ENCODE data around the gene EIF6.

DNA sequence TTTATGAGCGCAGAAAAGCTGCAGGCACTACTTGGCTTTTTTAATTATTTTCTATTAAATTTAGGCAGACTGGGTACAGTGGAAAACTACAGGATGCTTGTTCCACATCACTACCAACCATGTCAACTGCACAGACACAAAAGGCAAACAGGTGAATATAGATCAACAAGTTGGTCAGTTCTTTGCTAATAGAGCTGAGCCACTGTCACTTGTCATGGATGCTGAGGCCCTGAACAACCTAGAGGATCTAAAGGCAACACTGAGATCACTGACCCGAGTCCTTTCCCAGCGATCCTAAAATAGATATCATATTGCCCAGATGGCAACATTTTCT lies 42.1 kb upstream of the EIF6 start:
- TF ChIP-seq, protein P1, sequence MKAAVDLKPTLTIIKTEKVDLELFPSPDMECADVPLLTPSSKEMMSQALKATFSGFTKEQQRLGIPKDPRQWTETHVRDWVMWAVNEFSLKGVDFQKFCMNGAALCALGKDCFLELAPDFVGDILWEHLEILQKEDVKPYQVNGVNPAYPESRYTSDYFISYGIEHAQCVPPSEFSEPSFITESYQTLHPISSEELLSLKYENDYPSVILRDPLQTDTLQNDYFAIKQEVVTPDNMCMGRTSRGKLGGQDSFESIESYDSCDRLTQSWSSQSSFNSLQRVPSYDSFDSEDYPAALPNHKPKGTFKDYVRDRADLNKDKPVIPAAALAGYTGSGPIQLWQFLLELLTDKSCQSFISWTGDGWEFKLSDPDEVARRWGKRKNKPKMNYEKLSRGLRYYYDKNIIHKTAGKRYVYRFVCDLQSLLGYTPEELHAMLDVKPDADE (conservative IDR thresholded peaks at IDR 0.05; ENCODE audit: control insufficient read depth, low read depth, low read length) = no peak
- TF ChIP-seq HSF4 (CRISPR knock-in tag; IDR thresholded peaks at IDR 0.05; ENCODE audit: borderline replicate concordance) = no peak
- no peak for TF ChIP-seq ZNF146 (CRISPR knock-in tag; IDR thresholded peaks at IDR 0.05; ENCODE audit: unreplicated experiment)
- TF ChIP-seq TAF1 (IDR thresholded peaks at IDR 0.05; ENCODE audit: control insufficient read depth, extremely low read depth, insufficient read depth, low read length, severe bottlenecking) = no peak
- TF ChIP-seq, protein P2, sequence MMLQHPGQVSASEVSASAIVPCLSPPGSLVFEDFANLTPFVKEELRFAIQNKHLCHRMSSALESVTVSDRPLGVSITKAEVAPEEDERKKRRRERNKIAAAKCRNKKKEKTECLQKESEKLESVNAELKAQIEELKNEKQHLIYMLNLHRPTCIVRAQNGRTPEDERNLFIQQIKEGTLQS (IDR thresholded peaks at IDR 0.05) = no peak
- TF ChIP-seq, protein P2 (CRISPR knock-in tag; conservative IDR thresholded peaks at IDR 0.05) = no peak
- TF ChIP-seq RAD21 (CRISPR knock-in tag; conservative IDR thresholded peaks at IDR 0.05 in 1 of 2, IDR thresholded peaks at IDR 0.05 in 1 of 2) = no peak
- no peak for TF ChIP-seq ZNF174 (CRISPR knock-in tag; IDR thresholded peaks at IDR 0.05)
- no peak for TF ChIP-seq SREBF2 (CRISPR knock-in tag; IDR thresholded peaks at IDR 0.05)
- no peak for TF ChIP-seq U2AF2 (optimal IDR thresholded peaks at IDR 0.05; ENCODE audit: low read depth, low read length)
- TF ChIP-seq, protein P3, sequence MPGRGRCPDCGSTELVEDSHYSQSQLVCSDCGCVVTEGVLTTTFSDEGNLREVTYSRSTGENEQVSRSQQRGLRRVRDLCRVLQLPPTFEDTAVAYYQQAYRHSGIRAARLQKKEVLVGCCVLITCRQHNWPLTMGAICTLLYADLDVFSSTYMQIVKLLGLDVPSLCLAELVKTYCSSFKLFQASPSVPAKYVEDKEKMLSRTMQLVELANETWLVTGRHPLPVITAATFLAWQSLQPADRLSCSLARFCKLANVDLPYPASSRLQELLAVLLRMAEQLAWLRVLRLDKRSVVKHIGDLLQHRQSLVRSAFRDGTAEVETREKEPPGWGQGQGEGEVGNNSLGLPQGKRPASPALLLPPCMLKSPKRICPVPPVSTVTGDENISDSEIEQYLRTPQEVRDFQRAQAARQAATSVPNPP (IDR thresholded peaks at IDR 0.05; ENCODE audit: borderline replicate concordance, insufficient read depth, insufficient read length) = no peak
- TF ChIP-seq, protein P4, sequence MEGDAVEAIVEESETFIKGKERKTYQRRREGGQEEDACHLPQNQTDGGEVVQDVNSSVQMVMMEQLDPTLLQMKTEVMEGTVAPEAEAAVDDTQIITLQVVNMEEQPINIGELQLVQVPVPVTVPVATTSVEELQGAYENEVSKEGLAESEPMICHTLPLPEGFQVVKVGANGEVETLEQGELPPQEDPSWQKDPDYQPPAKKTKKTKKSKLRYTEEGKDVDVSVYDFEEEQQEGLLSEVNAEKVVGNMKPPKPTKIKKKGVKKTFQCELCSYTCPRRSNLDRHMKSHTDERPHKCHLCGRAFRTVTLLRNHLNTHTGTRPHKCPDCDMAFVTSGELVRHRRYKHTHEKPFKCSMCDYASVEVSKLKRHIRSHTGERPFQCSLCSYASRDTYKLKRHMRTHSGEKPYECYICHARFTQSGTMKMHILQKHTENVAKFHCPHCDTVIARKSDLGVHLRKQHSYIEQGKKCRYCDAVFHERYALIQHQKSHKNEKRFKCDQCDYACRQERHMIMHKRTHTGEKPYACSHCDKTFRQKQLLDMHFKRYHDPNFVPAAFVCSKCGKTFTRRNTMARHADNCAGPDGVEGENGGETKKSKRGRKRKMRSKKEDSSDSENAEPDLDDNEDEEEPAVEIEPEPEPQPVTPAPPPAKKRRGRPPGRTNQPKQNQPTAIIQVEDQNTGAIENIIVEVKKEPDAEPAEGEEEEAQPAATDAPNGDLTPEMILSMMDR (IDR thresholded peaks at IDR 0.05 in 2 of 3, conservative IDR thresholded peaks at IDR 0.05 in 1 of 3; ENCODE audit: insufficient read depth in 2 of 3, low read depth in 1 of 3, low read length in 3 of 3) = no peak
- no peak for TF ChIP-seq PHB2 (IDR thresholded peaks at IDR 0.05; ENCODE audit: low read depth)
- TF ChIP-seq CEBPB (tag; IDR thresholded peaks at IDR 0.05) = no peak
- no peak for TF ChIP-seq SRF (CRISPR knock-in tag; IDR thresholded peaks at IDR 0.05)

All from K562 (cell line).